ENCODE results near the gene TENM3.

GRCh38 chr4:182764137-182764536, 520.9 kb downstream of the TENM3 start:
- TF ChIP-seq CTCF (IDR thresholded peaks at IDR 0.05) = no peak
- TF ChIP-seq POLR2AphosphoS5 (IDR thresholded peaks at IDR 0.05) = no peak
